Measurements from ENCODE around the gene SELPLG.

The SELPLG gene

GRCh38 chr12:108605690-108606406 lies 27.8 kb downstream of the SELPLG start:
- DNase-seq (ENCODE audit: low read depth in 2 of 3, low spot score in 1 of 3), result no peak

DNA sequence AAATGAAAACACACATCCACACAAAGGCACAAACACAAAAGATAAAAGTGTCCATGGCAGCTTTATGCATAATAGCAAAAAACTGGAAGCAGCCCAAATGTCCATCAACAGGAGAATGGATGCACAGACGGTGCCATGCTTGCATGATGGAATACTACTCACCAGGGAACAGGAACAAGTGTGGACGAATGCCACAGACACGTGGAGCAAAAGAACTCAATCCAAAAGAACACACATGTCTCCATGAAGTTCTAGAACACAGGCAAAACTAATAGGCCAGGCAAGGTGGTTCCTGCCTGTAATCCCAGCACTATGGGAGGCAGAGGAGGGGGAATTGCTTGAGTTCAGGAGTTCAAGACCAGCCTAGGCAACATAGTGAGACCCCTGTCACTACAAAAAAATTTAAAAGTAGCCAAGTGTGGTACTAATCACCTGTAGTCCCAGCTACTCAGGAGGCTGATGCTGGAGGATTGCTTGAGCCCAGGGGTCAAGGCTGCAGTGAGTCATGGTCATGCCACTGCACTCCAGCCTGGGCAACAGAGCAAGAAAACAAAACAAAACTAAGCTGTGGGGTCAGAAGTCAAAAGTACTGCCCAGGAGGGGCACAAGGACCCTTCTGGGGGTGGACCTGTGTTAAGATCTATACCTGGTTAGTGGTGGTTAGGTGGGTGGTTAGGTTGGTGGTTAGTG lies 28.5 kb downstream of the SELPLG start:
- DNase-seq (ENCODE audit: low read depth in 2 of 3, low spot score in 1 of 3), result no peak

DNA sequence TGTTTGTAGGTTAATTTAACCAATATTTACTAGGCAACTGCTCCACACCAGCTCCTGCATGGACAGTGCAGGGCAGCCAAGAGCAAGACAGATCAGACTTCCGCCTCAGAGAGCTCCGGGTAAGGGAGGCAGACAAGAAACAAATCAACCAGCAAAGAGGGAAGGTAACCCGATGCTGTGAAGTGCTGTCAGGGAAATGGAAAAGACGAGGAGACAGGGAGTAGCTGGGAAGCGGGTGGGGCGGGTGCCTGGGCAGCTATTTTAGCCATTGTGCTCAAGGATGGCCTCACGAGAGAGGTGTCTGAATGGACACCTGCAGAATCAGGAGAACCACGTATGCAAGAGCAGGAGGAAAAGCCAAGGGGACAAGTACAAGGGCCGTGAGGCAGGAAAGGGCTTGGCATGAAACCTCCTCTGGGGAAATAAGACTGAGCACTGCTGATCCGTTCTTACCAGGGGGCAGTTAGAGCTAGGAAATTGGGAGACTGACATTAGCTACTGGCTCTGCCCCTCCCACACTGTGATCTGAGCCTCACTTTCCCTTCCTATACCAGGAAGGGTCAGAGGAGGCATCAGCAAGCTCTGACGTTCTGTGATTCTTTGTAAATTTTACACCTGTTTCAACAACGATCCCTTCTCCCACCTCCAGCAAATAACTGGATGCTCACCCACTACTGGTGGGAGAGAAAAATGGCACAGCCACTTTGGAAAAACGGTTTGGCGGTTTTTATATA lies 29.3 kb downstream of the SELPLG start:
- no peak for DNase-seq (ENCODE audit: low read depth in 2 of 3, low spot score in 1 of 3)

GRCh38 chr12:108603743-108604142 lies 30.0 kb downstream of the SELPLG start:
- DNase-seq (ENCODE audit: low read depth in 2 of 3, low spot score in 1 of 3), result no peak

DNA sequence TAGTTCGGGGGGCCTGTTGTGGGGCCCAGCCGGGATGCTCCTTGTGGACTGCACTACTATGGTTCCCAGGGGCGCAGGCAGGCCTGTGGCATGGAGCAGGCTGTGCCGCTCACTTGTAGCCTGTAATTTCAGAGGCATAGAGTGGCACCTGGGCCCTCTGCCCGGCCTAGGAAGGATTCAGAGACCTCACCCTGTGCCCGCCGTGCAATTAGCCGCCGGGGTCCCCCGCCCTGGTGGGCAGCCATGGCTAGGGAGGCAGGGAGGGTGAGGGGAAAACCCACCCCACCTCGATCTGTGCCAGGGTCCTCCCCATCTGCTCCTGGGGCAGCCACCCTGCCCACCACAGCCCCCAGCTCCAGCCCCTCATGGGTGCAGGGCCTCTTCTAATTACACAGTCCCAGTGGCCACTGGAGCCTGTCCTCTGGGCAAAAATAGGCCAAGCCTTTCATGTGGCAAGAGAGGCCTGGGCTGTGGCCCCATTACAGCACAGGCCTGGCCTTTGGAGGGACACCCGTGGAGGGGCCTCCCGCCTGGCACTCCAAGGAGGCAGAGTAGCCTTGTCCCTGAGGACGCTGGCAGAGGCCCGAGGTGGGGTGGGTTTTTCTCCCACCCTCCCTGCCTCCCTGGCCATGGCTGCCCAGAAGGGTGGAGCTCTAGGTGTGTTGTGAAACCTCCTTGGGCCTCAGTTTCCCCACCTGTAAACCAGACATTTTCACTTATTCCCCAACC lies 30.6 kb downstream of the SELPLG start:
- no peak for DNase-seq (ENCODE audit: low read depth in 2 of 3, low spot score in 1 of 3)

- DNase-seq (ENCODE audit: low read depth in 2 of 3, low spot score in 1 of 3), result no peak
Observed at GRCh38 chr12:108602209-108602705, 31.4 kb downstream of the SELPLG start.

GRCh38 chr12:108600702-108601007 lies 33.0 kb downstream of the SELPLG start:
- DNase-seq (ENCODE audit: low read depth in 2 of 3, low spot score in 1 of 3), result no peak

DNA sequence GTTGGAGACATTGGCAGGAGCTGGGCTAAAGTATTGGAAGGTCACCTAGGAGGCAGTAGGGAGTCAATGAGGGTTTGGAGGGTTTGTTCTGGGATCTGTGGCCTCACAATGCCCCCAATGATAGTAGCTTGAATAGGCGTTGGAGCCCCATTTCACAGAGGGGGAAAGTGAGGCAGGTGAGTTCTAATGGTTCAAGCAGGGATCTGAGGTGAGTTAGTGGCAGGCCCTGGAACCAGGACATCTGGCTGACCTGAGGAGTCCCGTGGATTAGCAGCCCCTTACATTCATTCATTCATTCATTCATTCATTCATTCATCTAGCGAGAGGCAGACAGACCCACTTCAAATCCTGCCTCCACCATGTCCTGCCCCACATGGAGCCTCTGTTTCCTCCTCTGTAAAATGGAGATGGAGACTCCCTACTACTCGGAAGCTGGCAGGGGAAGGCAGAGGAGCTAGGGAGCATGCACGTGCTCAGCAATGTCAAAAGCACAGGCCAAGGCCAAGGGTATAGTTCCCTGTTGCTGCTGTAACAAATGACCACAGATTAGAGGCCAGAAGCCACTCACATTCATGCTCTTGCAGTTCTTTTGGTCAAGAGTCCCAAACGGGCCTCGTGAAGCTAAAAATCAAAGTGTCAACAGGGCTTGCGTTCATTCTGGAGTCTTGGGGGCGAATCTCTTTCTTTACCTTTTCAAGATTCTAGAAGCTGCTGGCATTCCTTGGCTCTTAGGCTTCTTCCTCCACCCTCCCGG lies 33.6 kb downstream of the SELPLG start:
- DNase-seq (ENCODE audit: low read depth in 2 of 3, low spot score in 1 of 3), result no peak

GRCh38 chr12:108599541-108599940 lies 34.2 kb downstream of the SELPLG start:
- no peak for DNase-seq (ENCODE audit: low read depth in 2 of 3, low spot score in 1 of 3)

DNA sequence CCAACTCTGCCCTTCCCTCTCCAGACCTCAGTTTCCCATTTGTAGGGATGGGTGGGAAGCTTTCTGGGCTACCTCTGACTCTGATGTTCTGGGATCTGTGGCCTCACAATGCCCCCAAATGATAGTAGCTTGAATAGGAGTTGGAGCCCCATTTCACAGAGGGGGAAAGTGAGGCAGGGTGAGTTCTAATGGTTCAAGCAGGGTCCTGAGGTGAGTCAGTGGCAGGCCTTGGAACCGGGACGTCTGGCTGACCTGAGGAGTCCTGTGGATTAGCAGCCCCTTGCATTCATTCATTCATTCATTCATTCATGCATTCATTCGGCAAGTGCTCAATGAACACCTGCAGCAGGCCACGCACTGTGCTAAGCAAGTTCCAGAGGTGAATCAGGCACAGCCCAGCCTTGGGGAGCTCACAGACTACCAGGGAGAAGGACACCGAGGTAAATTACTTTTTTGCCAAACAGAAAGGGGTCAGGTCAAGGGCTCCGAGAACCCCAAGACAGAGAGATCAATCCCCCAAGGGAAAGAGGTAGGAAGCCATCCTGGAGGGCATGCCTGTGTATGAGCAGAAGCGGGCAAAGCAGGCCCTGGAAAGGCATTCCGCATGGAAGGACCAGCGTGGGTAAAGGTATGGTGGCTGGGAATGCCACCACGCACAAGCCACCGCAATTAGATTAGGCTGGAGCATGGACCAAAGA lies 35.0 kb downstream of the SELPLG start:
- no peak for DNase-seq (ENCODE audit: low read depth in 2 of 3, low spot score in 1 of 3)

DNA sequence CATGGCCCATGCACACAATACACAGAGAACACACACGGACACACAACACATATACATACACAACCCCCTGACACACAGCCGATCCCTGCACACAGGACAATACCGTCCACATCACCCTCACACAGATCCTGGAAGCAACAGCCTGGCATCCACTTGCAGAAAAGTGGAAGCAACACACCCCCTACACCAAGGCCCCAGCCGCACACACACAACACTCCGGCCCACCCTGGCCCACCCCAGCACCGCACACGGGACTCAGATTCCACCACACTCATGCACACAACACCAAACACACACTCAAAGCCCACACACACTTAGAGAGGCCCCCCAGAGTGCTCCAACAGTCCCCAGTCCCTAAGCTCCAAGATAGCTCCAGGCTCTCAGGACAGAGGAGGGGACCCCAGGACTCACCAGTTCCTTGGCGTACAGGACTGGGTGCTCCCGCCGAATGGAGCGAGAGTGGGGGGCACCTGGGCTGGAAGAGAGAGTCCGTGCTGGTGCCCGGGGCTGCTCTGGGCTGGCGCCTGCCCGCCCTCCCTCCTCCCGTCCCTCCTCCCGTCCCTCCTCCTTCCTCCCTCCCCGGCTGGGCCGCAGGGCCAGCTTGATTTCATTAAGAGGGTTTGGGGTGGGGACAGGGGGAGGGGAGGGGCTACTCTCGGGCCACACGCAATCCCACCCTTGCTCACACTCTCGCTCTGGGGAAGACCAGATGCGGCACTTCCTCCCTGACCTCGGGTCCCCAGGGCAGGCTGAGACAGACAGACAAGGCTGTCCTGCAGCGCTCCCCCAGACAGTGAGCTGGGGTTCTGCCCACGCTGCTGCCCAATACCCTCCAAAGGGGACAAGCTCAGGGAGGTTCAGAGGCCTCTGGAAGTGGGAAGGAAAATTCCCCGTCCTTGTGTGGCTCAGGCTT lies 35.9 kb downstream of the SELPLG start, which contains the start of gene TMEM119:
Gene TMEM119, minus strand, starts transcription at position 526 of the 913 bp plus-strand sequence. CDS start 5,701 bp downstream, outside the sequence.
- no peak for DNase-seq (ENCODE audit: low read depth in 2 of 3, low spot score in 1 of 3)

- DNase-seq (ENCODE audit: low read depth in 2 of 3, low spot score in 1 of 3), result no peak
Observed at GRCh38 chr12:108596854-108597558, 36.7 kb downstream of the SELPLG start.

DNA sequence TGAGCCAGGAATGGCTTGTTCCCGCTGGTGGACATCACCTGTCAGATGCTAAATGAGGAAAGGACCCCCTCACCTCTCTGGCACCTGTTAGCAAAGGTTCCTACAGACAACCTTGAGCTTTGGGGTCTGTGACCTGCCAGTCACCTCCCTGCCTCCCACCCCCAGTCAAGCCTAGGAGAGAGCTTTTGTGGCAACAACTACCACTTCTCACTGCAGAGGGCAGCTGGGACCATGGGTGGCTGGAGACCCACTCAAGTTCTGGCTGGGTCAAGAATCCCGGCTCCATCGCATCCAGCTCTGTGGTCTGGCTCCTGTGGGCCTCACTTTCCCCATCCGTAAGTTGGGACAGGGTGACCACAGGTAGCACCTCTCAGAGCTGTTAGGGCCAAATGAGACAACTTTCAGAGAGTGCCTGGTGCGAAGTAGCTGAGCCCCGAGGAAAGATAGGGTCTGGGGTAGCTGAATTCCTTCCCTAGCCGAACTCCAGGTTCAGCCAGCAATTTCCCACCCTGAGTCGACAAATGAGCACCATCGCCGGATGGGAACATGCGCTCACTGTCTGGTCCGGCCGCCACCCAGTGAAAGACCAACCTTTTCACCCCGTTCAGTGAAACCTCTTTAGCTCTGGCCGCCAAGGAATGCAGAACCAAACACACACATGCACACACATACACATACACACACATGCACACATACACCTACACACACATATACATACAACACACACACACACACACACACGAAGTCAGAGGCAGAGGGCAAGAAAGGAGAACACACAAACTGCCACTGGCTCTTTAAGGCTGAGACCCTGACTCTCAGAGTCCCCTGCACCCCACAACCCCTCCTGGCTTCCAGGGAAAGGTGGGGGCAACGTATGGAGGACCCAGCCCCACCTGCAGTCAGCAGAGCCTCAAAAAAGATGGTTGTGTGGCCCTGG lies 37.7 kb downstream of the SELPLG start:
- DNase-seq (ENCODE audit: low read depth in 2 of 3, low spot score in 1 of 3), result no peak

DNA sequence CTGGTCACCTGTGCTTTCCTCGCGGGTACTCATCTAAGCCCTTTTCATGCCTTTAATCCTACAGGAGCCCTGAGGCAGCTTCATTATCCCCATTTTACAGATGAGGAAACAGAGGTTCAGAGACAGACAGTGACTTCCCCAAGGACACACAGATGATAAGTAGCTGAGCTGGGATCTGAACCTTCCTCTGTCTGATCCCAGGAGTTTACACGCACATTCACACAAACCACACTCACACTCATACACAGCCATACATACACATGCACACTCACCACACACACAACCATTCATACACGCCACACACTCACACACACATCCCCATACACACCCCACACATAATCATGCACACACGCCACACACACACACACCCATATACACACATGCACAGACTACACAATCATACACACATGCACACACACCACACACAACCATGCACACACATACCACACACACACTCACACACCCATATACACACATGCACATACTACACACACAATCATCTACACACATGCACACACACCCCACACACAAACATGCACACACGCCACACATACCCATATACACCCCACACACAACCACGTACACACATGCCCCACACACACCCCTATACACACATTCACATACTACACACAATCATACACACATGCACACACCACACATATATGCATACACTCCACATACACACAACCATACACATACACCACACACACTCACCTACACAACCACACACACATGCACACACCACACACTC lies 38.6 kb downstream of the SELPLG start:
- no peak for DNase-seq (ENCODE audit: low read depth in 2 of 3, low spot score in 1 of 3)

- DNase-seq (ENCODE audit: low read depth in 2 of 3, low spot score in 1 of 3), result no peak
Observed at GRCh38 chr12:108594323-108594903, 39.3 kb downstream of the SELPLG start.

Measured in stimulated activated CD4-positive, alpha-beta T cell treated with anti-CD3 and anti-CD28 coated beads, Interleukin-12 subunit alpha, Interleukin-12 subunit beta, amount 100 ng/mL, for 48 hours (primary cell).